Measurements from ENCODE around the gene PIGW. TPM values are rescaled to one million over a fixed set of nuclear protein-coding genes. Genes with fewer than 3 reads are reported as not detected.

PIGW gene
- total RNA-seq, 4 donors from 2014 or later: 2.7 to 5.7 (median 3.4) TPM

GRCh38 chr17:36578671-36579070, 43.9 kb downstream of the PIGW start:
- TF ChIP-seq POLR2A (IDR thresholded peaks at IDR 0.05) (no peak), EP300 (IDR thresholded peaks at IDR 0.05) (no peak)
- TF ChIP-seq, protein P1, sequence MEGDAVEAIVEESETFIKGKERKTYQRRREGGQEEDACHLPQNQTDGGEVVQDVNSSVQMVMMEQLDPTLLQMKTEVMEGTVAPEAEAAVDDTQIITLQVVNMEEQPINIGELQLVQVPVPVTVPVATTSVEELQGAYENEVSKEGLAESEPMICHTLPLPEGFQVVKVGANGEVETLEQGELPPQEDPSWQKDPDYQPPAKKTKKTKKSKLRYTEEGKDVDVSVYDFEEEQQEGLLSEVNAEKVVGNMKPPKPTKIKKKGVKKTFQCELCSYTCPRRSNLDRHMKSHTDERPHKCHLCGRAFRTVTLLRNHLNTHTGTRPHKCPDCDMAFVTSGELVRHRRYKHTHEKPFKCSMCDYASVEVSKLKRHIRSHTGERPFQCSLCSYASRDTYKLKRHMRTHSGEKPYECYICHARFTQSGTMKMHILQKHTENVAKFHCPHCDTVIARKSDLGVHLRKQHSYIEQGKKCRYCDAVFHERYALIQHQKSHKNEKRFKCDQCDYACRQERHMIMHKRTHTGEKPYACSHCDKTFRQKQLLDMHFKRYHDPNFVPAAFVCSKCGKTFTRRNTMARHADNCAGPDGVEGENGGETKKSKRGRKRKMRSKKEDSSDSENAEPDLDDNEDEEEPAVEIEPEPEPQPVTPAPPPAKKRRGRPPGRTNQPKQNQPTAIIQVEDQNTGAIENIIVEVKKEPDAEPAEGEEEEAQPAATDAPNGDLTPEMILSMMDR (IDR thresholded peaks at IDR 0.05): no peak
- Histone ChIP-seq H3K36me3 (peaks cover 0 to 63% (median 28%) of the 10 kb centered on the region in 3 donors), H3K9me3 (no peaks in the 10 kb centered on the region), H3K4me1 (peaks cover 0 to 30% (median 12%) of the 10 kb centered on the region in 4 donors), H3K27ac (peak overlapping the region in 1 of 4 donors; percentile 8), H3K4me3 (no peak overlapping the region), H3K27me3 (no peaks in the 10 kb centered on the region)
- DNase-seq (ENCODE audit: low spot score in 2 of 2): no peak
- WGBS, 2 donors: 54 to 61% methylated on average over 2 of the region's 2 CpGs

- 41 to 51% methylated on average over 1 of the region's 1 CpG for WGBS, 2 donors
- H3K27ac ChIP-seq: no peak overlapping the region
- TF ChIP-seq POLR2A (IDR thresholded peaks at IDR 0.05) (no peak), EP300 (IDR thresholded peaks at IDR 0.05) (no peak)
- TF ChIP-seq, protein P1 (IDR thresholded peaks at IDR 0.05): no peak
- no peak for DNase-seq (ENCODE audit: low spot score in 2 of 2)
- no peaks in the 10 kb centered on the region for H3K27me3 ChIP-seq
- no peaks in the 10 kb centered on the region for H3K9me3 ChIP-seq
- peaks cover 3 to 95% (median 28%) of the 10 kb centered on the region in 3 donors for H3K36me3 ChIP-seq
- H3K4me1 ChIP-seq: peaks cover 0 to 10% (median 3%) of the 10 kb centered on the region in 4 donors
- no peak overlapping the region for H3K4me3 ChIP-seq
Observed at GRCh38 chr17:36583787-36584186, 49.0 kb downstream of the PIGW start.

DNA sequence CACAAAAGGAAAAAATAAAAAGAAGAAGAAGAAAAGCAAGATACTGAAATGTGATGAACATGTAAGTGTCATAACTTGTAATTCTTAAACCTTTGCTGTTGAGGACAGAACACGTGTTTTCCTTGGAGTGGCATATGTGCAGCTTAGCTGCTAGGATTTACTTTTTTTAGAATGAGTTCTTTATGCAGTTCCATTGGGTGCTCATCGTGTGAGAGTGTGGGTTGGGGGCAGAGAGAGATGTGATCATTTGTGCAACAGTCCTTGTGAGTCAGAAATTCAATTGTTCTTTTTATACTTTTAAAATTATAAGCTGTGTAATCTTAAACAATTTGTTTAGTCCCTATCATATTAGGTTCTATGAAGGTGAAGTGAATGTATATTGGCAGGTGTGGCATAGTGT, 51.4 kb downstream of the PIGW start:
- Histone ChIP-seq H3K27ac (no peak overlapping the region), H3K4me3 (no peak overlapping the region), H3K9me3 (no peaks in the 10 kb centered on the region), H3K4me1 (peaks cover 0 to 3% (median under 1%) of the 10 kb centered on the region in 4 donors), H3K36me3 (peaks cover 3 to 78% (median 16%) of the 10 kb centered on the region in 3 donors), H3K27me3 (no peaks in the 10 kb centered on the region)
- 81 to 90% methylated on average over 2 of the region's 2 CpGs for WGBS, 2 donors
- TF ChIP-seq EP300 (IDR thresholded peaks at IDR 0.05): no peak
- no peak for TF ChIP-seq POLR2A (IDR thresholded peaks at IDR 0.05)
- TF ChIP-seq, protein P1 (IDR thresholded peaks at IDR 0.05): no peak
- no peak for DNase-seq (ENCODE audit: low spot score in 2 of 2)

Small RNA genes within 50 kb of the gene (small RNA-seq; reads per million reads assigned to genes)
- not detected for gene RNA5SP439

Other genes with a start within 250 kb of the PIGW start
- not detected for gene TBC1D3G, start 211.1 kb upstream of the PIGW start, total RNA-seq
- gene TBC1D3H, start 146.6 kb upstream of the PIGW start, total RNA-seq: 1 to 10 TPM in 1 of 4 donors, not detected in 3; 5.9 TPM
- gene ZNHIT3, start 48.3 kb upstream of the PIGW start, total RNA-seq: 10 to 100 TPM; 21.0 to 31.5 (median 26.8) TPM
- 100 to 1,000 TPM in 1 of 4 donors, 10 to 100 TPM in 3; 33.3 to 120 (median 69.8) TPM for gene MYO19, start 119 bp upstream of the PIGW start, total RNA-seq
- 100 to 1,000 TPM in 1 of 4 donors, 10 to 100 TPM in 3; 53.6 to 107 (median 79.4) TPM for gene GGNBP2, start 9.9 kb downstream of the PIGW start, total RNA-seq
- gene DHRS11, start 56.9 kb downstream of the PIGW start, total RNA-seq: 10 to 100 TPM in 1 of 4 donors, 1 to 10 TPM in 2, under 1 TPM in 1; 0.78 to 14.7 (median 6.9) TPM
- 10 to 100 TPM in 3 of 4 donors, 1 to 10 TPM in 1; 9.8 to 14.2 (median 11.5) TPM for gene MRM1, start 66.6 kb downstream of the PIGW start, total RNA-seq

All from tibial nerve (tissue), 4 donors.